AG04449 (cell line): ENCODE results near the gene PRKAB1.

Source experiments
- CTCF ChIA-PET: fragments of 350-600 bp; formaldehyde crosslinking; extraction: SDS; loops from one replicate; lab custom pipeline; 2021; ENCODE audit warnings: antibody characterized with exemption; lab: Yijun Ruan, JAX
- POLR2A ChIA-PET: fragments of 400-600, 350-600 bp; formaldehyde crosslinking; extraction: SDS; loops from one replicate; lab custom pipeline; 2020; ENCODE audit warnings: antibody characterized with exemption, inconsistent platforms; lab: Yijun Ruan, JAX
- DNase-seq: peaks from one replicate; pipeline ENCODE4 v3.0.0-alpha.2; 2010; ENCODE audit warnings: low read depth, low spot score
- H3K4me3 ChIP-seq: 2 replicates; pipeline ENCODE4 v1.5.1; 2011; ENCODE audit warnings: low read depth, mild to moderate bottlenecking, control low read depth, low read length
- CTCF ChIP-seq: IDR thresholded peaks from one replicate; pipeline ENCODE4 v1.5.1; 2011; ENCODE audit warnings: mild to moderate bottlenecking, moderate library complexity, low read length, control low read depth, inconsistent platforms; ENCODE audit not compliant: insufficient read depth; ENCODE audit errors: missing control alignments

Gene PRKAB1

GRCh38 chr12:119673634-119674033, 5.7 kb downstream of the PRKAB1 start:
- no peak overlapping the region for H3K4me3 ChIP-seq
- no peak for DNase-seq
- CTCF ChIA-PET, result interaction anchor here (1.1 to 1.2 kb wide), 2 partner anchors 16 to 108 kb away, joined by 3 to 4 read pairs; no protein-coding TSS in a partner anchor
- POLR2A ChIA-PET, result no interaction called here
- no peak for TF ChIP-seq CTCF

GRCh38 chr12:119674560-119674959, 6.6 kb downstream of the PRKAB1 start:
- TF ChIP-seq CTCF, result no peak
- ChIA-PET CTCF (interaction anchor here (1.4 kb wide), 1 partner anchor 15 kb away, joined by 3 read pairs; no protein-coding TSS in a partner anchor), POLR2A (no interaction called here)
- H3K4me3 ChIP-seq, result no peak overlapping the region
- no peak for DNase-seq

DNA sequence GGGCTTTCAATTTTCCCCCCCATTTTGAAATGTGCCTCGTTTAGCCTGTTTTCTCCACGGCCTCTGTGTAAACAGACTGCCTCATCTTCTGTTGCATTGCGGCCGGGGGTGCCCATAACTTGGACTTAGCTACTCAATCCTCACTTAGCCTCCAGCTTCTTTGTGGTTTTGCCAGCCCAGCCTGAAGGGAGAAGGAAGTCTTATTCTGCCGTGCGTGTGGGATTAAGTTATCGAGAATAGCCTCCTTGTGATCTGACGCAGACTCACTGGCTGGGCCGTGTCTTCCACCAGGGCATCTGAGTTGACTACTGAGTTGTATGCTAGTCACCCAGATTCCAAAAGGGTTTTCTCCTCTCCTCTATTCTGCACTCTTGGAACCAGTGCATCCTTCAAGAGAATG, 8.1 kb downstream of the PRKAB1 start:
- H3K4me3 ChIP-seq, result no peak overlapping the region
- POLR2A ChIA-PET, result no interaction called here
- CTCF ChIA-PET, result interaction anchor here (0.6 to 1.4 kb wide), 2 partner anchors 17 to 1294 kb away, joined by 3 read pairs; no protein-coding TSS in a partner anchor
- no peak for DNase-seq
- no peak for TF ChIP-seq CTCF

DNA sequence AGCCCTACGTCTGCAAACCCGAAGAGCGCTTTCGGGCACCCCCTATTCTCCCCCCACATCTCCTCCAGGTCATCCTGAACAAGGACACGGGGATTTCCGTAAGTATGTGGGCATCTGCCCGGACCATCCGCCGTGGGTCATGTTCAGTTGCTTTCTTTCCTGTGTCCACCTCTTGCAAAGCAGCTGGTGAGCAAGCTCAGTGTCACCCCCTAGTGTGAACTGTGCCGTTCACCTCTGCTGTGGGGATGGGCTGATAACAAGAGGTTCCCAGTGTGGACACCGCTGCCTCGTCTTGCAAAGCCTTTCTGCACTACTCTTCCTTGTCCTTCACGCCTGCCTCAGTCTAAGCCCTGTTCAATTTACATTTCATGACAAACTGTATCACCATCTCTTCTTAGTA, 8.6 kb downstream of the PRKAB1 start:
- H3K4me3 ChIP-seq, result no peak overlapping the region
- CTCF ChIA-PET, result interaction anchor here (0.6 to 1.5 kb wide), 2 partner anchors 8 to 1294 kb away, joined by 3 to 8 read pairs; partner anchors contain the start of gene PRKAB1
- DNase-seq, result no peak
- no peak for TF ChIP-seq CTCF
- POLR2A ChIA-PET, result no interaction called here

DNA sequence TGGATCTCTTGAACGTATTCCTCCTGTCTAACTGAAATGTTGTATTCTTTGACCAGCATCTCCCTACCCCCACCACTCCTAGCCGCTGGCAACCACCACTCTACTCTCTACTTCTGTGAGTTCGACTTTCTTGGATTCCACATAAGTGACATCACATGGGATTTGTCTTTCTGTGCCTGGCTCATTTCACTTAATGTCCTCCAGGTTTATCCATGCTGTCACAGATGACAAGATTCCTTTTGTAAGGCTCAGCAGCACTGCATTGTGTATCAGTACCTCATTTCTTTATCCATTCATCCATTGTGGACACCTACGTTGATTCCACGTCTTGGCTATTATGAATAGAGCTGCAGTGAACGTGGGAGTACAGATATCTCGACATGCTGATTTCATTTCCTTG, 10.5 kb downstream of the PRKAB1 start:
- ChIA-PET CTCF (interaction anchor here (1.3 to 1.8 kb wide), 3 partner anchors 11 to 17 kb away, joined by 3 to 10 read pairs (median 5); partner anchors contain the start of gene PRKAB1), POLR2A (no interaction called here)
- TF ChIP-seq CTCF, result no peak
- H3K4me3 ChIP-seq, result no peak overlapping the region
- DNase-seq, result no peak

DNA sequence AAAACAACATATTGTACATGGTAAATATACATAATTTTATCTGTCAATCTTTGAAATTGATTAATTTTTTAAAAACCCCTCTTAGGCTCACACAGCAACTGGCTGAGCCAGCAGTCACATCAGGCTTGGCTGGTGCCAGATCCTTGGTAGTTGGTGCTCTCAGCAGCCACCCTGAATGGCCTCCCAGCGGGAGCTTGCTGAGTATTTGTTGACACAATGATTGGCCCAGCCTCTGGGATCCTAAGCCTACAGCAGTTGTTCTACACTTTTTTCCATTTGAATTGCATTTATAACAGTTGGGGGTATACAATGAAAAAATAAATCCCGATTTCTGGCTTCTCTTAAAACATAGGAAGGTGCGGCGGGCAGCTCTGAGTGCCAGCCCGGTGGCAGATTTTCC, 11.1 kb downstream of the PRKAB1 start:
- POLR2A ChIA-PET, result no interaction called here
- TF ChIP-seq CTCF, result no peak
- CTCF ChIA-PET, result interaction anchor here (1.3 to 1.8 kb wide), 3 partner anchors 11 to 16 kb away, joined by 3 to 10 read pairs (median 5); partner anchors contain the start of gene PRKAB1
- DNase-seq, result no peak
- no peak overlapping the region for H3K4me3 ChIP-seq
